ENCODE data around the gene LARP6.
"Not testable (repeated sequence)": the region's sequence is repeated elsewhere in the genome, so short reads cannot be mapped to it uniquely, and the experiment has no call there.

The LARP6 gene

GRCh38 chr15:70831094-70831911, 22.7 kb downstream of the LARP6 start:
- DNase-seq (ENCODE audit: extremely low read depth in 1 of 2, low read depth in 1 of 2): no peak

- no peak for DNase-seq (ENCODE audit: extremely low read depth in 1 of 2, low read depth in 1 of 2)
These were observed 23.3 kb downstream of the LARP6 start for GRCh38 chr15:70830615-70831014.

- DNase-seq (ENCODE audit: extremely low read depth in 1 of 2, low read depth in 1 of 2): no peak
These were observed 24.4 kb downstream of the LARP6 start for GRCh38 chr15:70829371-70830166.

- no peak for DNase-seq (ENCODE audit: extremely low read depth in 1 of 2, low read depth in 1 of 2)
These were observed 26.2 kb downstream of the LARP6 start for GRCh38 chr15:70827721-70828120.

- DNase-seq (ENCODE audit: extremely low read depth in 1 of 2, low read depth in 1 of 2): no peak
These were observed 27.3 kb downstream of the LARP6 start for GRCh38 chr15:70826634-70827033.

GRCh38 chr15:70825841-70826240, 28.1 kb downstream of the LARP6 start:
- no peak for DNase-seq (ENCODE audit: extremely low read depth in 1 of 2, low read depth in 1 of 2)

GRCh38 chr15:70823196-70823595, 30.8 kb downstream of the LARP6 start:
- no peak for DNase-seq (ENCODE audit: extremely low read depth in 1 of 2, low read depth in 1 of 2)

- no peak for DNase-seq (ENCODE audit: extremely low read depth in 1 of 2, low read depth in 1 of 2)
These were observed 33.7 kb downstream of the LARP6 start for GRCh38 chr15:70820214-70820613.

- no peak for DNase-seq (ENCODE audit: extremely low read depth in 1 of 2, low read depth in 1 of 2)
These were observed 35.4 kb downstream of the LARP6 start for GRCh38 chr15:70818580-70818979.

- DNase-seq (ENCODE audit: extremely low read depth in 1 of 2, low read depth in 1 of 2): no peak
These were observed 36.7 kb downstream of the LARP6 start for GRCh38 chr15:70817266-70817665.

GRCh38 chr15:70815604-70816003, 38.4 kb downstream of the LARP6 start:
- DNase-seq (ENCODE audit: extremely low read depth in 1 of 2, low read depth in 1 of 2): no peak

- DNase-seq (ENCODE audit: extremely low read depth in 1 of 2, low read depth in 1 of 2): not testable (repeated sequence)
These were observed 38.9 kb downstream of the LARP6 start for GRCh38 chr15:70815011-70815410.

- no peak for DNase-seq (ENCODE audit: extremely low read depth in 1 of 2, low read depth in 1 of 2)
These were observed 41.1 kb downstream of the LARP6 start for GRCh38 chr15:70812827-70813364.

GRCh38 chr15:70810916-70811578, 42.9 kb downstream of the LARP6 start:
- DNase-seq (ENCODE audit: extremely low read depth in 1 of 2, low read depth in 1 of 2): no peak

- DNase-seq (ENCODE audit: extremely low read depth in 1 of 2, low read depth in 1 of 2): no peak
These were observed 46.8 kb downstream of the LARP6 start for GRCh38 chr15:70806992-70807712.

- not testable (repeated sequence) for DNase-seq (ENCODE audit: extremely low read depth in 1 of 2, low read depth in 1 of 2)
These were observed 49.6 kb downstream of the LARP6 start for GRCh38 chr15:70804388-70804787.

GRCh38 chr15:70802629-70803028, 51.3 kb downstream of the LARP6 start:
- DNase-seq (ENCODE audit: extremely low read depth in 1 of 2, low read depth in 1 of 2): no peak

GRCh38 chr15:70801109-70801508, 52.8 kb downstream of the LARP6 start:
- no peak for DNase-seq (ENCODE audit: extremely low read depth in 1 of 2, low read depth in 1 of 2)

GRCh38 chr15:70799667-70800450, 54.1 kb downstream of the LARP6 start:
- DNase-seq (ENCODE audit: extremely low read depth in 1 of 2, low read depth in 1 of 2): no peak

GRCh38 chr15:70797464-70797863, 56.5 kb downstream of the LARP6 start:
- DNase-seq (ENCODE audit: extremely low read depth in 1 of 2, low read depth in 1 of 2): no peak

Measured in activated CD8-positive, alpha-beta memory T cell treated with anti-CD3 and anti-CD28 coated beads for 1 hour (primary cell).